Ishikawa (cell line): ENCODE data around the gene FECH.

Experiments
- CEBPB ChIP-seq: IDR thresholded peaks from 2 replicates; pipeline ENCODE4 v1.6.1; 2012
- CREB1 ChIP-seq: IDR thresholded peaks from 2 replicates; pipeline ENCODE4 v1.6.1; 2012; ENCODE audit warnings: low read depth
- EGR1 ChIP-seq: IDR thresholded peaks from 2 replicates; pipeline ENCODE4 v1.6.1; 2012
- EP300 ChIP-seq: IDR thresholded peaks from 2 replicates; pipeline ENCODE4 v1.6.1; 2012; ENCODE audit warnings: borderline replicate concordance
- FOXM1 ChIP-seq: IDR thresholded peaks from 2 replicates; pipeline ENCODE4 v1.6.1; 2012; ENCODE audit warnings: low read depth, borderline replicate concordance
- NFIC ChIP-seq: IDR thresholded peaks from 2 replicates; pipeline ENCODE4 v1.6.1; 2012
- RAD21 ChIP-seq: IDR thresholded peaks from 2 replicates; pipeline ENCODE4 v1.6.1; 2012; ENCODE audit warnings: low read depth
- TAF1 ChIP-seq: IDR thresholded peaks from 2 replicates; pipeline ENCODE4 v1.6.1; 2012; ENCODE audit warnings: low read depth, mild to moderate bottlenecking
- TCF12 ChIP-seq: IDR thresholded peaks from 2 replicates; pipeline ENCODE4 v1.6.1; 2012; ENCODE audit warnings: low read depth
- TEAD4 ChIP-seq: IDR thresholded peaks from 2 replicates; pipeline ENCODE4 v1.6.1; 2012
- YY1 ChIP-seq: IDR thresholded peaks from 2 replicates; pipeline ENCODE4 v1.6.1; 2012; ENCODE audit warnings: low read depth
- ZBTB7A ChIP-seq: IDR thresholded peaks from 2 replicates; pipeline ENCODE4 v1.6.1; 2012; ENCODE audit warnings: low read depth
- TF ChIP-seq, protein P1 (sequence below): IDR thresholded peaks from 2 replicates; pipeline ENCODE4 v1.6.1; 2012; ENCODE audit warnings: low read depth, mild to moderate bottlenecking
- TF ChIP-seq, protein P2 (sequence below): IDR thresholded peaks from 2 replicates; pipeline ENCODE4 v1.6.1; 2012
- TF ChIP-seq, protein P3 (sequence below): IDR thresholded peaks from 2 replicates; pipeline ENCODE4 v1.6.1; 2012

FECH gene

DNA sequence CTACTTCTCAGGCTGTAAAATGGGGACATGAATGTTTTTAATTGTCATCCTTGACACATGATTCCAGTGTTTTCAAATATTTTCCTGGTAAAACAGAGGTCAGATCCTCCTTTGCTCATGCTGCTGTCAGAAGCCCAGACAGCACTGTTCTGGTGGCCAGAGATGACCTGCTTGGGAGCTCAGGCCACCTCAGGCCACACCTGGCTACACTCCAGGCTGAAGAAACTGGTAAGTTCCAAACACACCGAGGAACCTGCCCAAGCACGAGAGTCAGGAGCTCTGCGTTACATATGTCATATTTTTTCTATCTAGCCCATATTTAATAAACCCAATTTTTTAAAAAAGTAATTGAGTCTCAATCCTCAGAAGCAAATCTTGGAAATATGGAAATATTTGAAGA is 47.9 kb downstream of the FECH start:
- TF ChIP-seq TAF1 (no peak), EP300 (no peak), EGR1 (no peak), NFIC (no peak), RAD21 (no peak)

DNA sequence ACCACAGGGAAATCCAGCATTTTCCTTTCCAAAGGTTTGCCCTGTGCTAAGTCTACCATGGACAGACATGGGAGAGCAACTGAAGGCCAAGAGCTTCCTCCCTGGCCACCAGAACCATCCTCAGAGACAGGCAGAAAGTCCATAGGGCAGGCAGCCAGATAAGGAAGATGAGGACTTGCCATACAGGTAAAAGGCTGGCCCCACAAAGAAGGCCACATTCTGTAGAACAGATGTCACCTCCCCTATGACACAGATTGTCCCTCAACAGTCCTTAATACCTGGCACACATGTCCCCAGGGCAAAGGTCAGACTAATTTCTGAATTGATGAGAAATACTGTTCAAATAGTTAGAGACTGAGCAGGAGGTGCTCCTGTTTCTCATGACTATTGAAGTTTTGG is 52.0 kb downstream of the FECH start:
- no peak for TF ChIP-seq TCF12
- TF ChIP-seq, protein P1, sequence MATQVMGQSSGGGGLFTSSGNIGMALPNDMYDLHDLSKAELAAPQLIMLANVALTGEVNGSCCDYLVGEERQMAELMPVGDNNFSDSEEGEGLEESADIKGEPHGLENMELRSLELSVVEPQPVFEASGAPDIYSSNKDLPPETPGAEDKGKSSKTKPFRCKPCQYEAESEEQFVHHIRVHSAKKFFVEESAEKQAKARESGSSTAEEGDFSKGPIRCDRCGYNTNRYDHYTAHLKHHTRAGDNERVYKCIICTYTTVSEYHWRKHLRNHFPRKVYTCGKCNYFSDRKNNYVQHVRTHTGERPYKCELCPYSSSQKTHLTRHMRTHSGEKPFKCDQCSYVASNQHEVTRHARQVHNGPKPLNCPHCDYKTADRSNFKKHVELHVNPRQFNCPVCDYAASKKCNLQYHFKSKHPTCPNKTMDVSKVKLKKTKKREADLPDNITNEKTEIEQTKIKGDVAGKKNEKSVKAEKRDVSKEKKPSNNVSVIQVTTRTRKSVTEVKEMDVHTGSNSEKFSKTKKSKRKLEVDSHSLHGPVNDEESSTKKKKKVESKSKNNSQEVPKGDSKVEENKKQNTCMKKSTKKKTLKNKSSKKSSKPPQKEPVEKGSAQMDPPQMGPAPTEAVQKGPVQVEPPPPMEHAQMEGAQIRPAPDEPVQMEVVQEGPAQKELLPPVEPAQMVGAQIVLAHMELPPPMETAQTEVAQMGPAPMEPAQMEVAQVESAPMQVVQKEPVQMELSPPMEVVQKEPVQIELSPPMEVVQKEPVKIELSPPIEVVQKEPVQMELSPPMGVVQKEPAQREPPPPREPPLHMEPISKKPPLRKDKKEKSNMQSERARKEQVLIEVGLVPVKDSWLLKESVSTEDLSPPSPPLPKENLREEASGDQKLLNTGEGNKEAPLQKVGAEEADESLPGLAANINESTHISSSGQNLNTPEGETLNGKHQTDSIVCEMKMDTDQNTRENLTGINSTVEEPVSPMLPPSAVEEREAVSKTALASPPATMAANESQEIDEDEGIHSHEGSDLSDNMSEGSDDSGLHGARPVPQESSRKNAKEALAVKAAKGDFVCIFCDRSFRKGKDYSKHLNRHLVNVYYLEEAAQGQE, result no peak
- TF ChIP-seq CEBPB, result no peak
- TF ChIP-seq CREB1, result no peak
- TF ChIP-seq TEAD4, result no peak
- TF ChIP-seq EGR1, result no peak

DNA sequence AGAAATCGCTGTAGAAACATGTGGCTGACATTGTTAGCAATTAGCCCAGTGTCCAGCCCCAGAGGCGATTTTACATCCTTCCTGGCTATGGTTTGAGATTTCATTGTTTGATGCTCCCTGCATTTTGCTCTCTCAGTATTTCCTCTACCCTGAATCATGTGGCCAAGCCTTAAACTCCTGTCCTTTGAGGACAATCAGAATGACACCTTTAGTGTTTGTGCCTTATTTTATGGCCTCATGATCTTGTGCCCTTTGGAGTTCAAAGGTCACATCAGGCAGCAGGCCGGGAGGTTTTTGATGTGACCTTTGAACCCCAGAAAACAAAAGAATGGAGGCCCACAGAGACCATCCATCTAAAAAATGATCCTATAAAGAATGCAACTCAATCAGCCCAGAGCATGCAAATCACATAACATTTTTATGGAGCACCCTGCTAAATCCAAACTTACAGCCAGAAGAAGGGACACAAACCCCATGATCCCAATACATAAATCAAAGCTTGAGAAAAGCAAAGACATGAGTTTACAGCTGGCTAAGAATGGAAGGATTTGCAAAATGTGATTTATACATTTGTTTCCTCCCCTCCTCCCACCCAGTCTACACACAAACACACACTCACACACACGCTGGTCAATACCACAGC is 52.5 kb downstream of the FECH start:
- TF ChIP-seq YY1, result no peak

DNA sequence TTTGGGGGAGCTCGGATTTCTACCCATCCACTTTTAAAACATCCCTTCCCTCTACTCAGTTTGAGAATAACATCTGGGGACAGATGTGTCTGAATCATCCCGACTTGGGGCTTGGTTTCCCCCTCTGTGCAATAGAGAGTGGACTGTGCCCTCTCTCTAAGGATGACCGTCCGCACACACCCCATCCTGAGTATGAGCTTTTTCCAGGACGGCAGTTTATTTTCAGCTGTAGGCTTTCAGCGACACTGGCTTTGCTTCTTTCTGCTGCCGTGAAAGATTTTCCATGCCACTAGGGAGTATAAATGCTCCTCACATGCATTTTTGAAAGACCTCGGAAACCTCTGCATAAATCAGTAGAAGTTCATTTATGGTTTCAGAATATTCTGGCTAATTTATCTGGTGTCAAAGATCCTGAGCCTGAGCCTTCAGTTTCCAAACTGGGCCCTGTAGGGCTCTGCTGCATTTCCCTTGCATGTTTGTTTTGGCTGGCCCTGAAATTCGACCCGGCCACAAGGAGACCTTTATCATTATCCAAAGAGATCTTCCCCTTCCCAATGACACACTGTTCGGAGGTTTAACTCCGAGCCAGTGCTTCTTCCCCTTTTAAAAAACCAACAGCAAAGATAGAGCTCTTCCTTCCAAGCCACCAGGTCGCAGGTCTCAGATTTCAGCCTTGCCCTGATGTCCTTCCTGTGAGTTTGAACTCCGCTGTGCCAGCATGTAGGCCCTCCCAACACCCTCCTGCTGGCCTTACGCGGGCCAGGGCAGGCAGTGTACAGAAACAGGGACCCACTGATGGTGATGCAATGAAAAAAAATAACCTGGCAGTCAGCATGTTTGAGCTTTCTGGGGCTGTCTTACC is 53.3 kb downstream of the FECH start:
- TF ChIP-seq NFIC (no peak), EGR1 (no peak), YY1 (no peak), ZBTB7A (no peak), CEBPB (no peak), CREB1 (no peak), TCF12 (no peak), EP300 (no peak), TEAD4 (no peak), RAD21 (no peak), FOXM1 (no peak), TAF1 (no peak)
- TF ChIP-seq, protein P2, sequence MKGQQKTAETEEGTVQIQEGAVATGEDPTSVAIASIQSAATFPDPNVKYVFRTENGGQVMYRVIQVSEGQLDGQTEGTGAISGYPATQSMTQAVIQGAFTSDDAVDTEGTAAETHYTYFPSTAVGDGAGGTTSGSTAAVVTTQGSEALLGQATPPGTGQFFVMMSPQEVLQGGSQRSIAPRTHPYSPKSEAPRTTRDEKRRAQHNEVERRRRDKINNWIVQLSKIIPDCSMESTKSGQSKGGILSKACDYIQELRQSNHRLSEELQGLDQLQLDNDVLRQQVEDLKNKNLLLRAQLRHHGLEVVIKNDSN, result no peak
- TF ChIP-seq, protein P3, sequence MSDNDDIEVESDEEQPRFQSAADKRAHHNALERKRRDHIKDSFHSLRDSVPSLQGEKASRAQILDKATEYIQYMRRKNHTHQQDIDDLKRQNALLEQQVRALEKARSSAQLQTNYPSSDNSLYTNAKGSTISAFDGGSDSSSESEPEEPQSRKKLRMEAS, result no peak
- TF ChIP-seq, protein P1, result no peak

DNA sequence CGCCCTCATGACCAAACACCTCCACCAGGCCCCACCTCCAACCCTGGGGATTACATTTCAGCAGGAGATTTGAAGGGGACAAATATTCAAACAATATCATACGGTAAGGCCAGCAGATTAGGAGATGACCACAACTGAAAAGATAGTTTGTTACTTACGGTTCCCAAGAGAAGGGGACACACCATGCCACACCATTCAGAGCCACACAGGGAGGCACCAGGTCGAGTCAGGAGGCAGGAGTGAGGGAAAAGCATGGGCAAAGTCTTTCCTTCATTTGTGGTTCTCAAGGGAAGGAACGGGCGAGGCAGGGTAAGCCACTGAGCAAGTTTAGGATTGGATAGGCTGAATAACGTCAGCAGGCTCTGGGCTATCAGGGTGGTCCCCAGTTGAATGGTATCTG is 57.4 kb downstream of the FECH start:
- TF ChIP-seq NFIC (no peak), EGR1 (no peak), YY1 (no peak), TEAD4 (no peak), FOXM1 (no peak), RAD21 (no peak), TAF1 (no peak), CREB1 (no peak), EP300 (no peak), CEBPB (no peak), TCF12 (no peak), ZBTB7A (no peak)
- TF ChIP-seq, protein P2, result no peak
- TF ChIP-seq, protein P1, result no peak
- TF ChIP-seq, protein P3, result no peak
